ENCODE data around the gene GCNT4. TPM values are rescaled to one million over a fixed set of nuclear protein-coding genes. Genes with fewer than 3 reads are reported as not detected.

The GCNT4 gene
- total RNA-seq, 2 experiments from 2014 or later: 7.2 to 7.4 TPM

DNA sequence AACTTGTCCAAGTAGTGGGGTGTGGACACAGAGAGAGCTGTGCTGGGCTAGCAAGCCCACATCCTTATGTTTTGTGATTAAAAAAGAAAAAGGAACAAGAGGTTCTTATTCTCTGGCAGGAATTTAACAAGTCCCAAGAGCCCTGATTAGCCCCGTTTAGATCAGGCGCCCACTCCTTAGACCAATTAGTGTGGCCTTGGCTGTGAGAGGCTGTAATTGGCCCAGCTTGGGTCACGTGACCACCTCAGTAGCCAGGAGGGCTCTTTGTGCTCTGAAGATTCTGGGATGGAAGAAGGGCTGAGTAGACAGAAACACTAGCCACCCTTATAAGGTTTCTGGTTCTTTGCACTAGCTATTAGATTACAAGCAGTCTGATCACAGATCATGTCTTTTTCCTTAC is 31.1 kb downstream of the GCNT4 start:
- CTCF ChIA-PET: no interaction called here
- Mint-ChIP-seq H3K4me3 (no peak overlapping the region), H3K4me1 (ENCODE audit: low read depth) (peaks cover 27% of the 10 kb centered on the region), H3K9me3 (peaks cover 2% of the 10 kb centered on the region), H3K27me3 (no peaks in the 10 kb centered on the region), H3K27ac (no peak overlapping the region), H3K36me3 (ENCODE audit: low read depth) (peaks cover 7% of the 10 kb centered on the region)
- Histone ChIP-seq H3K27me3 (ENCODE audit: control insufficient read depth in 1 of 2, insufficient read depth in 2 of 2, low read length in 2 of 2) (no peaks in the 10 kb centered on the region), H3K9me3 (ENCODE audit: control insufficient read depth in 1 of 2, insufficient read depth in 1 of 2, low read length in 2 of 2) (no peaks in the 10 kb centered on the region), H3K4me3 (ENCODE audit: low read length) (no peak overlapping the region), H3K36me3 (ENCODE audit: insufficient read depth, low read length) (no peaks in the 10 kb centered on the region), H3K4me1 (ENCODE audit: insufficient read depth, low read length) (peaks cover 7% of the 10 kb centered on the region), H3K27ac (ENCODE audit: low read depth in 1 of 2, low read length in 2 of 2) (no peak overlapping the region)
- DNase-seq (no peak), ATAC-seq (ENCODE audit: poor library complexity) (no peak)
- POLR2A ChIA-PET: interaction anchor here (1.6 kb wide), 1 partner anchor 215 kb away, joined by 5 read pairs; the partner anchor contains the start of gene ANKRD31
- TF ChIP-seq, protein P1, sequence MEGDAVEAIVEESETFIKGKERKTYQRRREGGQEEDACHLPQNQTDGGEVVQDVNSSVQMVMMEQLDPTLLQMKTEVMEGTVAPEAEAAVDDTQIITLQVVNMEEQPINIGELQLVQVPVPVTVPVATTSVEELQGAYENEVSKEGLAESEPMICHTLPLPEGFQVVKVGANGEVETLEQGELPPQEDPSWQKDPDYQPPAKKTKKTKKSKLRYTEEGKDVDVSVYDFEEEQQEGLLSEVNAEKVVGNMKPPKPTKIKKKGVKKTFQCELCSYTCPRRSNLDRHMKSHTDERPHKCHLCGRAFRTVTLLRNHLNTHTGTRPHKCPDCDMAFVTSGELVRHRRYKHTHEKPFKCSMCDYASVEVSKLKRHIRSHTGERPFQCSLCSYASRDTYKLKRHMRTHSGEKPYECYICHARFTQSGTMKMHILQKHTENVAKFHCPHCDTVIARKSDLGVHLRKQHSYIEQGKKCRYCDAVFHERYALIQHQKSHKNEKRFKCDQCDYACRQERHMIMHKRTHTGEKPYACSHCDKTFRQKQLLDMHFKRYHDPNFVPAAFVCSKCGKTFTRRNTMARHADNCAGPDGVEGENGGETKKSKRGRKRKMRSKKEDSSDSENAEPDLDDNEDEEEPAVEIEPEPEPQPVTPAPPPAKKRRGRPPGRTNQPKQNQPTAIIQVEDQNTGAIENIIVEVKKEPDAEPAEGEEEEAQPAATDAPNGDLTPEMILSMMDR (IDR thresholded peaks at IDR 0.05): no peak
- intact Hi-C loops (cut with DNase I, micrococcal nuclease): loop anchor here in 1 of 2 experiments (5.0 kb wide), 1 partner anchor 84 kb away; no protein-coding TSS in a partner anchor

DNA sequence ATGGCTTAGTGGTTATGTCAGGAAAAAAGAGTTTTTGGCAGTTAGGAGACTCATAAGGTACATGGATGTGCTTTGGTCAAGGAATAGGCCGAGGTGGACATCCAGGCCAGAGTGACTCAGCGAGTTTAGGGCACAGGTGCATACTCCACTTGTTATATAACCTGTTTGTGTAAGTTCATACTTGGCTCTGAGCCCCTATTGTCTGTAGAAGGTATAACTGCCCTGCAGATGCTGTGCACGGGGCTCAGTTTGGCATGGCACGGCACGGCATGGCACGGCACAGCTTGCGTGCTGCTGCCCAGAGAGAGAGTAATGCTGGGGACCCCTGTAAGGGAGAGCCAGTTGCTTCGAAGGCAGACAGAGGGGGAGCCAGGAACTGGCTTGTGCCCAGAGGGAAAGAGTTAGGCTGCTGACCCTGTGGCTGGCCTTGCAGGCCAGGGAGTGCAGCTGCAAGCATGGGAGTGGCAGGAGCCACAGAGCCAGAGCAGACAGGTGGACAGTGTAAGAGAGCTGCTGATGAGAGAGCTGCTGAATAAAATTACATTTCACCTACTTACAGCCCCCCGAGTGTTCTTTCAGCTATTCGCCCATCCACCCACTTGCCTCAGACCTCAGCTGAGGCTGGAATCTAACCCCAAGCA is 32.2 kb downstream of the GCNT4 start:
- intact Hi-C loops (cut with DNase I, micrococcal nuclease): loop anchor here in 1 of 2 experiments (5.0 kb wide), 1 partner anchor 83 kb away; no protein-coding TSS in a partner anchor

DNA sequence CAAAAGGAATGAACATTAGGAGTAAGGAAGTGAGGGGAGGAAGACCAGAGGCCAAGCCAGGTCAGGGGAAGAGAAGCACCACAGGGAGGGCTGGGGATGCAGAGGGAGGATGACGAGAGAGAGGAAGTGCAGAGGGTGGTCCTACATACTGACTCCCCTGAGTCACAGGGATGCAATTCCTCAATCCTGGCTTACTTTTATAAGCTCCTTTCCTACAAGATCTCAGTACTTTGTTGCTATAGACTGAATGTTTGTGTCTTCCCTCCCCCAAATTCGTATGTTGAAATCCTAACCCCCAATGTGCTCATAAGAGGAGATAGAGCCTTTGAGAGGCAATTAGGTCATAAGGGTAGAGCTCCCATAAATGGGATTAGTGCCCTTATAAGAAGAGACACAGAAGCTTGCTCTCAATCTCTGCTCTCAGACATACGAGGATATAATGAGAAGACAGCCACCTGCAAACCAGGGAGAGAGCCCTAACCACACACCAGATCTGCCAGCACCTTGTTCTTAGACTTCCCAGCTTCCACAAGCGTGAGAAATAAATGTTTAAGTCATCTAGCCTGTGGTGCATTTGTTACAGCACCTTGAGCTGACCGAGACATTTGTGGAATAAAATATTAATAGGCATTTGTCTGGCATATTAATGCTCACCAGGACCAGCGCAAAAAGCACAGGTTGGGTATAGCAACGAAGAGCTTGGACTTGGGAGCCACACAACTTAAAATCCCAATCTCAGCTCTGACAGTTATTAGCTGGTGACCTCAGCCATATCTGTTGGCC is 33.4 kb downstream of the GCNT4 start:
- ATAC-seq (ENCODE audit: poor library complexity) (no peak), DNase-seq (no peak)
- TF ChIP-seq, protein P1 (IDR thresholded peaks at IDR 0.05): no peak
- no peaks in the 10 kb centered on the region for H3K9me3 Mint-ChIP-seq
- Histone ChIP-seq H3K4me3 (ENCODE audit: low read length) (no peak overlapping the region), H3K36me3 (ENCODE audit: insufficient read depth, low read length) (no peaks in the 10 kb centered on the region), H3K27ac (ENCODE audit: low read depth in 1 of 2, low read length in 2 of 2) (no peak overlapping the region), H3K27me3 (ENCODE audit: control insufficient read depth in 1 of 2, insufficient read depth in 2 of 2, low read length in 2 of 2) (no peaks in the 10 kb centered on the region), H3K9me3 (ENCODE audit: control insufficient read depth in 1 of 2, insufficient read depth in 1 of 2, low read length in 2 of 2) (no peaks in the 10 kb centered on the region), H3K4me1 (ENCODE audit: insufficient read depth, low read length) (peaks cover under 1% of the 10 kb centered on the region)
- H3K36me3 Mint-ChIP-seq (ENCODE audit: low read depth): peaks cover 4% of the 10 kb centered on the region
- POLR2A ChIA-PET: interaction anchor here (0.6 kb wide), 1 partner anchor 1455 kb away, joined by 3 read pairs; no protein-coding TSS in a partner anchor
- CTCF ChIA-PET: no interaction called here
- no peak overlapping the region for H3K4me3 Mint-ChIP-seq
- intact Hi-C loops (cut with DNase I, micrococcal nuclease): no loop called here
- H3K27ac Mint-ChIP-seq: no peak overlapping the region
- no peaks in the 10 kb centered on the region for H3K27me3 Mint-ChIP-seq
- peaks cover 16% of the 10 kb centered on the region for H3K4me1 Mint-ChIP-seq (ENCODE audit: low read depth)

More for the DNA sequence above, 32.2 kb downstream of the GCNT4 start:
- H3K9me3 Mint-ChIP-seq: peaks cover 1% of the 10 kb centered on the region
- no peaks in the 10 kb centered on the region for H3K36me3 ChIP-seq (ENCODE audit: insufficient read depth, low read length)
- H3K27ac Mint-ChIP-seq: no peak overlapping the region
- ATAC-seq (ENCODE audit: poor library complexity) (no peak), DNase-seq (no peak)
- peaks cover 7% of the 10 kb centered on the region for H3K36me3 Mint-ChIP-seq (ENCODE audit: low read depth)
- no peak overlapping the region for H3K4me3 ChIP-seq (ENCODE audit: low read length)
- peaks cover 24% of the 10 kb centered on the region for H3K4me1 Mint-ChIP-seq (ENCODE audit: low read depth)
- POLR2A ChIA-PET: interaction anchor here (1.6 kb wide), 1 partner anchor 216 kb away, joined by 5 read pairs; the partner anchor contains the start of gene ANKRD31
- H3K27me3 Mint-ChIP-seq: no peaks in the 10 kb centered on the region
- TF ChIP-seq, protein P1 (IDR thresholded peaks at IDR 0.05): no peak
- H3K4me1 ChIP-seq (ENCODE audit: insufficient read depth, low read length): peaks cover 7% of the 10 kb centered on the region
- H3K4me3 Mint-ChIP-seq: no peak overlapping the region
- CTCF ChIA-PET: no interaction called here
- no peaks in the 10 kb centered on the region for H3K9me3 ChIP-seq (ENCODE audit: control insufficient read depth in 1 of 2, insufficient read depth in 1 of 2, low read length in 2 of 2)
- H3K27me3 ChIP-seq (ENCODE audit: control insufficient read depth in 1 of 2, insufficient read depth in 2 of 2, low read length in 2 of 2): no peaks in the 10 kb centered on the region
- no peak overlapping the region for H3K27ac ChIP-seq (ENCODE audit: low read depth in 1 of 2, low read length in 2 of 2)

Data from CD4-positive, alpha-beta T cell (primary cell).